ENCODE results near the gene PRDX4.
"Not testable (repeated sequence)": the region's sequence is repeated elsewhere in the genome, so short reads cannot be mapped to it uniquely, and the experiment has no call there.

Gene PRDX4

GRCh38 chrX:23673108-23673507 lies 5.8 kb downstream of the PRDX4 start:
- DNase-seq (ENCODE audit: low spot score) = no peak

- not testable (repeated sequence) for DNase-seq (ENCODE audit: low spot score)
Measured at GRCh38 chrX:23676486-23676885, 9.2 kb downstream of the PRDX4 start.

- no peak for DNase-seq (ENCODE audit: low spot score)
Measured at GRCh38 chrX:23692166-23692565, 24.9 kb downstream of the PRDX4 start.

- DNase-seq (ENCODE audit: low spot score) = peak; percentile 64
Measured at GRCh38 chrX:23694606-23695005, 27.3 kb downstream of the PRDX4 start.

GRCh38 chrX:23699636-23700194 lies 32.4 kb downstream of the PRDX4 start:
- peak; percentile 32 for DNase-seq (ENCODE audit: low spot score)

GRCh38 chrX:23704673-23705206 lies 37.4 kb downstream of the PRDX4 start:
- DNase-seq (ENCODE audit: low spot score) = no peak

- DNase-seq (ENCODE audit: low spot score) = no peak
Measured at GRCh38 chrX:23705235-23705634, 37.9 kb downstream of the PRDX4 start.

- no peak for DNase-seq (ENCODE audit: low spot score)
Measured at GRCh38 chrX:23720117-23720677, 52.9 kb downstream of the PRDX4 start.

GRCh38 chrX:23726191-23726590 lies 58.9 kb downstream of the PRDX4 start:
- peak; percentile 4 for DNase-seq (ENCODE audit: low spot score)

GRCh38 chrX:23727206-23727605 lies 59.9 kb downstream of the PRDX4 start:
- DNase-seq (ENCODE audit: low spot score) = no peak

GRCh38 chrX:23729214-23729613 lies 61.9 kb downstream of the PRDX4 start:
- DNase-seq (ENCODE audit: low spot score) = no peak

- no peak for DNase-seq (ENCODE audit: low spot score)
Measured at GRCh38 chrX:23731951-23732350, 64.7 kb downstream of the PRDX4 start.

- no peak for DNase-seq (ENCODE audit: low spot score)
Measured at GRCh38 chrX:23732704-23733103, 65.4 kb downstream of the PRDX4 start.
